ENCODE measurements around the gene MTARC2. TPM values are rescaled to one million over a fixed set of nuclear protein-coding genes. Genes with fewer than 3 reads are reported as not detected.
"Not testable (repeated sequence)": the region's sequence is repeated elsewhere in the genome, so short reads cannot be mapped to it uniquely, and the experiment has no call there.

Gene MTARC2
- total RNA-seq (2014; rRNA removed; shearing (Covaris generic); ENCODE audit: low replicate concordance): 1.3 and 8.4 TPM in 2 replicates

DNA sequence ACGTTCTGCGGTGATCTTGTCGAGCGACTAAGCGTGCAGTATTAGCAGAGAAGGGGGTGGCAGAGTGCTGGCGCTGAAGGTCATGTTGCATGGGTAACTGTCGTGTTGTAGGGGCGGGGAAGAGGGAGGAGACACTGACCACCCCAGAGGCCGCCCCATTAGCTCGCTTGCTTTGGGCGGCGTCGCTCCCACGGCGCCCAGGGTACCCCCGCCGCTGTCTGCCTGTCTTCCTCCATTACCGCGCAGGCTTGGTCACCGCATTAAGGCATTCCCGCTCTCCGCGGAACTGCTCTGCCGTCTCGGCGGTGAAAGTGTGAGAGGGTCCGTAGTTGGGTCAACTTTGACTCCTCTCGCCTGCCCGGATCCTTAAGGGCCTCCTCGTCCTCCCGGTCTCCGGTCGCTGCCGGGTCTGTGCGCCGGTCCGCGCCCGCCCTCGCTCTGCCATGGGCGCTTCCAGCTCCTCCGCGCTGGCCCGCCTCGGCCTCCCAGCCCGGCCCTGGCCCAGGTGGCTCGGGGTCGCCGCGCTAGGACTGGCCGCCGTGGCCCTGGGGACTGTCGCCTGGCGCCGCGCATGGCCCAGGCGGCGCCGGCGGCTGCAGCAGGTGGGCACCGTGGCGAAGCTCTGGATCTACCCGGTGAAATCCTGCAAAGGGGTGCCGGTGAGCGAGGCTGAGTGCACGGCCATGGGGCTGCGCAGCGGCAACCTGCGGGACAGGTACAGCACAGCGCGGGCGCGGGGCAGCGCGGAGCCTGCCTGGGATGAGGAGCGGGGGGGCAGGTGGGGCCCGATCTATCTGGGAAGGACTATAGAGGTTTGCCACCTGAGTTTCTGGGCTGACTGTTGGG lies at the start of gene MTARC2:
Gene MTARC2, plus strand, starts transcription at position 234 of the 846 bp plus-strand sequence. Its CDS starts 210 bp downstream, at position 444.
- Histone ChIP-seq H3K9me3 (no peaks in the 10 kb centered on the region), H3K27me3 (no peaks in the 10 kb centered on the region), H3K36me3 (no peaks in the 10 kb centered on the region), H3K4me3 (peak within 1 kb of the TSS; percentile 51)
- peak; percentile 73 for DNase-seq

DNA sequence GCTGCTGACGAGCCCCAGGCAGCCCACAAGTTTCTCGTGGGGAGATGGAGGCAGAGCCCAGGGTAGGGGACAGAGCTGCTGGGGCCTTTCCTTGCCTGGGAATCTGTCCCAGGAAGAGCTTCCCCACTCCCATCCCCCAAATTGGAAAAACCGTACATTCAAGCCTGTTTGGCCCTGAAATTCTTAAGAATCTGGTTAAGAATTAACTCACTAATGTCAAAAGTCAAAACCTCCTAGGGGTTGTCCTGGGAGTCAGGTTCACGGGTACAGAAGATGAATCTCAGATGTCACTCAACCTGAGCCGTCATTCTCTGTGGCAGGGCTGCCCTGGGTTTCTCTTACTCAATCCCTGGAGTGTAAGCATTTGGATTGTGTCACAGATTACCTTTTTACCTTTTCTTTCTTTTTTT lies 49.5 kb upstream of the MTARC2 start:
- Histone ChIP-seq H3K4me3 (no peak overlapping the region), H3K36me3 (no peaks in the 10 kb centered on the region), H3K9me3 (no peaks in the 10 kb centered on the region), H3K27me3 (peaks cover under 1% of the 10 kb centered on the region; the same call in 1 of the 2 replicates)
- no peak for DNase-seq

DNA sequence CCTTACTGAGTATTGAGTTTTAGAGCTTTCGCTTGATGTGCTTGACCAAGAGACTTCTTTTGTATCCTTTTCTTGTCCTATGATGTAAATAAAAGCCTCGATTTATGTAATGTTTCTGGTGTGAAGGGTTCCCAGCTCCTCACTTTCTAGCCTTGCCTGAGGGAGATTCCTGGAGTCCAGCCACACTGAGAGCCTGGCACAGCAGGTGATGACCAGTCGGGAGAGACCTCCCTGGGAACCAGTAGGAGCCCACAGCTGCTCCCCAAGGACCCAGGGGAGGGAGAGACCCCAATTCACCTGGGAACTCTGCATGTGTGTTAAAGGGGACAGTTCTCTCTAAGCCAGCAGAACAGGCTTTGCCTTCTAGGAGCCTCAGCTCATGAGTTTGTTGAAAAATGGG lies 49.1 kb upstream of the MTARC2 start:
- no peaks in the 10 kb centered on the region for H3K36me3 ChIP-seq
- H3K27me3 ChIP-seq: no peaks in the 10 kb centered on the region; the same call in 1 of the 2 replicates
- H3K4me3 ChIP-seq: no peak overlapping the region
- DNase-seq: no peak
- H3K9me3 ChIP-seq: no peaks in the 10 kb centered on the region

DNA sequence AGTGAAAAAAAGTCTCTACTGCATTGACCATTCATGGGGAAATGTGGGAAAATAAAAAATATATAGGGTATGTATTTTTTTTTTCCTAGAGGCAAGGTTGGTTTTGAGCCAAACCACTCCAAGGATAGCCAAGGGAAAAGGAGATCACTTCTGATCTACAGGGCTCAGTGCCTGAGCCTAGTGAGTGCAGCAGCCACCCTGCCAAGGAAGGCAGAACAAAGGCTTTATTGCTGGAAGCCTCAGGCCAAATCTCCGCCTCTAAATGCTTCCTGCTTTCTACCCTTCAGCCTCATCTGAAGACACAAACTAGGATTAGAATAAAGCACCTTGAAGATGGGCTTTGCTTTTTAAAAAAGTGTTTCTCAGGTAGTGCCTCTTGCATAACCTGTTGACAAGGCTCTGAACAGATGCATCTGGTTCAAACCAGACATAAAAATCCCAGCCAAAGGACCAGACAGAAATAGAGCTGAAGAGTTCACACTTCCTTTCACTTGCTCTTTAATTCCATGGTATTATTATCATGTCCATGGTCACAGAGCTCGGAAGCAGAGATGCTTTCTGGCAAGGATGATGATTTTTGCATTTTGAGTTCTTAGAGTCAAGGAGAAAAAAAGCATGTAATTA lies 47.5 kb upstream of the MTARC2 start:
- Histone ChIP-seq H3K27me3 (no peaks in the 10 kb centered on the region; the same call in 1 of the 2 replicates), H3K36me3 (no peaks in the 10 kb centered on the region), H3K9me3 (no peaks in the 10 kb centered on the region), H3K4me3 (no peak overlapping the region)
- DNase-seq: peak; percentile 20

DNA sequence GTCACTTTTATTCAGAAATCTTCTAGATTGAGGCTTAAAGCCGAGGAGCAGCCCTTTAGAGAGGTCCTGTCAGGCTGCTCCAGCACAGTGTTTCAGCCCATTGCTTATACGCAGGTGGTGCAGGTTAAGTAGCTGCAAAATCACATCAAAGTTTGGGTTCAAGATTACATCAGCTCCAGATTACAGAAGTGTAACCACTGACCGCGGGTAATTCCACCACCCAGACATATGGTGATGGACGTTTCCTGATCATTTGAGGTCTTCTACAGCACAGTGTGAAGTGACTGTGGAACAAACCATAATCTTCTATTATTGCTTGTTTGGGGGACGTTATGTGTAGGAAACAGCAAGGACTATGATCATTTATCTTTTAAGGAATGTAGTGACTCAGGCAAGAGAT lies 46.1 kb upstream of the MTARC2 start:
- H3K27me3 ChIP-seq: no peaks in the 10 kb centered on the region
- H3K9me3 ChIP-seq: no peaks in the 10 kb centered on the region
- no peak overlapping the region for H3K4me3 ChIP-seq
- no peak for DNase-seq
- no peaks in the 10 kb centered on the region for H3K36me3 ChIP-seq

DNA sequence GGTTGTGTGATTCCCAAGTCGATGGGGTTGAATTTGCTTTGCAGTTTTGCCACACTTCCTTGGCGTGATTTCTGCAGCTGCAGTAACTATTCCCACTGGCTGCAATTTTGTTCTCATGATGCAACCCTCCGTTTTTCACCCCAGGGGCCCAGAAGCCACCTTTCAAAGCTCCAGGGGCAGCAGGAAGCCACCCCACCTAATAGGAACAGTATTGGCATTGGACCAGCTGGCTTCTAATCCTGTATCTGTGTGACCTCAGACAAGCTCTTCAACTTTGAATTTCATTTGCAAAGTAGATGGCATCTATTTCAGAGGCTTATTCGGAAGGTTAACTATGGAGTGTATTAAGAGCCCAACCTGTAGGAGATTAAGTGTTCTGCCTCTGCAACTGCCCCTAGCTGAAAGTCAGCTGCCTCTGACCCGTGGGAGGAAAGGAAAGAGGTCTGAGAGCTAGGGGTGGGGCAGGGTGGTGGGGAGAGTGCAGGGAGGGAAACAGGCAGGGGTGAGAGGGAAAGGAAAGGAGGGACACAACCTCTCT lies 45.3 kb upstream of the MTARC2 start:
- no peaks in the 10 kb centered on the region for H3K27me3 ChIP-seq
- DNase-seq: no peak
- H3K4me3 ChIP-seq: no peak overlapping the region
- no peaks in the 10 kb centered on the region for H3K36me3 ChIP-seq
- H3K9me3 ChIP-seq: no peaks in the 10 kb centered on the region

DNA sequence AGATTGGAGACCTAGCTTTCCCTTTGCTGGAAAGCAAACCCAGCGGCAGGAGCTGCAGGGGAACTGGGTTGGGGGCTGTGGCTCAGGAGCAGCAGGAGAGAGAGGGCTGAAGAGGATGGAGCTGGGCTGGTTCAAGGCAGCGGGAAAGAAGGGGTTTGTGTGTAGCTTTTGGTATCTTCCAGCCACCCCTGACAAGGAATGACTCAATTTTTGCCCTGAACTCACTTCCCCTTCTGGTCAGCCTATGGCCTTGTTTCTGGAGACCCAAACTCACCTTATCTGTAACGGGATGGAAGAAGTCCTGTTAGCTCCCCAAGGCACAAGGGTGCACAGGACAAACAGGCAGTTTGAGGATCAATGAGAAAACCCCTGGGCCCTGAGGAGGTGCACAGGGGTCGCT lies 44.8 kb upstream of the MTARC2 start:
- DNase-seq: no peak
- H3K36me3 ChIP-seq: no peaks in the 10 kb centered on the region
- no peaks in the 10 kb centered on the region for H3K27me3 ChIP-seq
- no peaks in the 10 kb centered on the region for H3K9me3 ChIP-seq
- H3K4me3 ChIP-seq: no peak overlapping the region

DNA sequence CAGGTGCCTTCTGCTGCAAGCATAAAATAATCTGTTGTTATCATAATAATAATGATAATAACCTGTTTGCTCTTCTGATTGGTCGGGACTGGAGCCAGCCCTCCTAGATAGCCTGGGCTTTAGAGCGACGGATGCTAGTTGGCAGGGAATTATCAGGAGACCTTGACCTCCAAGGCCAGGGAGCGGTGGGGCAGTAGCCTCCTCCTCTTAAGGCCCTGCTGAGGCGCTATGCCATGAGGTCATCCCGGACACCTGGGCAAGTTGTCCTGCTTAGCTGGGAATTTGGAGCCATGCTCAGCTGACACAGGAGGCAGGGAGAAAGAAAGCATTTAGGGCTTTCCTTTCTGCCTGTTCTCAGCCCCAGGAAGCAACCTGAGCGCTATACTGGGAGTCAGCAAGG lies 42.3 kb upstream of the MTARC2 start:
- no peaks in the 10 kb centered on the region for H3K9me3 ChIP-seq
- no peaks in the 10 kb centered on the region for H3K36me3 ChIP-seq
- DNase-seq: no peak
- no peak overlapping the region for H3K4me3 ChIP-seq
- no peaks in the 10 kb centered on the region for H3K27me3 ChIP-seq

DNA sequence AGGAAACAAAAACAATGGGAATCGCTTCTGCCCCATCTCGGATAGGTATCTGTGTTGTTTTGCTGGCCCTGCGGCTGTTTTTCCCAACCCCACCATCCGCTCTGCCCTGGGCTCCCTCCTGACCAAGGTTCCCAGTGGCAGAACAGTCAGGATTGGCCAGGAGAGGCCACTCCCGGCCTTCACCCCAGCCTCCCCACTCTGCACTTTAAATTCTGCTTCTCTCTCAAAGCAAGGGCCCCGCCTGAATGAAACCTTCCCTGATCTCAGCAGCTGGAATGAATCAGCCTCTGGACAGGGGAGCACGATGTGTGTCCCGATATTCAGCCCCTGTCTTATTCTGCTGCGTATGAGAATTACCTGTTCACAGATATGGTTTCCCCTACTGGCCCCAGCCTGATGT lies 41.6 kb upstream of the MTARC2 start:
- no peak for DNase-seq

DNA sequence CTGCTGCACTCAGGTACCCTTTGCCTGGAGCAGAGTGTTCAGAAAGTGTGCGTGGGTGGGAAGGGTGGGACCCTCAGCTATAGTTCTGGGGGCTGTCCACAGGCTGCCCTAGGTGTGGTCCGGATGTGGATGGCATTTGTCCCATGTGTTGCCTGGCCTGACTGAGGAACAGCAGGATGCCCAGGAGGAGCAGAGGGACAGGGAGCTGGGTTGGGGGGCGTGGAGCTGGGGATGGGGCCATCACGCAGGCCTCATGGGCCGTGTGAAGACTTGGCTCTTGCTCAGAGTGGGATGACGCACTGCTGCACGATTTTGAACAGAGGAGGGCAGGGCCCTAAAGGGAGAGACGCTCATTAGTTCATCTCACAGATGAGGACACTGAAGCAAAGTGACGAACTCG lies 41.0 kb upstream of the MTARC2 start:
- Histone ChIP-seq H3K36me3 (no peaks in the 10 kb centered on the region), H3K4me3 (no peak overlapping the region), H3K9me3 (no peaks in the 10 kb centered on the region), H3K27me3 (no peaks in the 10 kb centered on the region)
- DNase-seq: no peak

More for the DNA sequence above, 41.6 kb upstream of the MTARC2 start:
- Histone ChIP-seq H3K36me3 (no peaks in the 10 kb centered on the region), H3K9me3 (no peaks in the 10 kb centered on the region), H3K27me3 (no peaks in the 10 kb centered on the region), H3K4me3 (no peak overlapping the region)

DNA sequence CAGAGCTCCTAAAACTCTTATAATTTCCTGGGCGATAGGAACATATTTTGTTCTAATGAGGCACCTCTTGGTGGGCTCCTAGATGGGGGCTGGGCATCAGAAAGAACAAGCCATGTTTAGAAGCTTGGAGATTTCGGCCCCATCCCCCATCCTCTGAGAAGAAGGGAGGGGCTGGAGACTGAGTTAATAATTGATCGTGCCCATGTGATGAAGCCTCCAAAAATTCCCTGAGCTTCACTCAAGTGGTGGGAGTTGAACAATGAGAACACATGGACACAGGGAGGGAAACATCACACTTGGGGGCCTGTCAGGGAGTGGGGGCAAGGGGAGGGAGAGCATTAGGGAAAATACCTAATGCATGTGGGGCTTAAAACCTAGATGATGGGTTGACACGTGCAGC lies 39.9 kb upstream of the MTARC2 start:
- Histone ChIP-seq H3K36me3 (no peaks in the 10 kb centered on the region), H3K9me3 (no peaks in the 10 kb centered on the region), H3K4me3 (no peak overlapping the region), H3K27me3 (no peaks in the 10 kb centered on the region)
- no peak for DNase-seq

DNA sequence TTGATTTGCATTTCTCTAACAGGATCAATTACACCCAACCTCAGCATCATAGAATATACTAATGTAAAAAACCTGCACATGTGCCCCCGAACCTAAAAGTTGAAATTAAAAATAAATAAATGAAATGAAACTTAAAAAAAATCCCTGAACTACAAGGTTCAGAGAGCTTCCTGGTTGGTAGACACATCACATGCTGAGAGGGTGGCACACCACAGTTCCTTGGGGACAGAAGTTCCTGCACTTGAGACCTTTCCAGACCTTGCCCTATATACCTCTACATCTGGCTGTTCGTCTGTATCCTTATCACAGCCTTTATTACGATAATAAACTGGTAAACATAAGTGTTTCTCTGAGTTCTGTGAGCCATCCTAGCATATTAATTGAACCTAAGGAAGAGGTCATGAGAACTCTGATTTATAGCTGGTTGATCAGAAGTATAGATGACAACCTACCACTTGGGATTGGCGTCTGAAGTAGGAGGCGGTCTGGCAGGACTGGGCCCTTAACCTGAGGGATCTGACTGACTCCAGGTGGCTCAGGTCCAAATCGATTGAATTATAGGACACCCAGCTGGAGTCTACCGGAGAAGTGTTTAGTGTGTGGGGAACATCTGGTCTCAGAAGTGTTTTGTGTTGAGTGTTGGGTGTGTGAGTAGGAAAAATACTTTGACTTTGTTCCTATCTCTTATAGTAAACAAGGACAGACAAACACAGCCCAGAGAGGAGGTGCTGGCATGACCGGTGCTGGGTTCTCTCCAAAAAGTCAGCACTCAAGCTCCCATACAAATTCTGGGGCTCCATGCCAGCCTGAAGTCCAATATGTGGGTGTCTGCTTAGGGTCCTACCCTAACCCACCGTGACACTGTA lies 39.0 kb upstream of the MTARC2 start:
- no peaks in the 10 kb centered on the region for H3K9me3 ChIP-seq
- H3K27me3 ChIP-seq: no peaks in the 10 kb centered on the region; the same call in 1 of the 2 replicates
- H3K36me3 ChIP-seq: no peaks in the 10 kb centered on the region
- no peak for DNase-seq
- H3K4me3 ChIP-seq: no peak overlapping the region

DNA sequence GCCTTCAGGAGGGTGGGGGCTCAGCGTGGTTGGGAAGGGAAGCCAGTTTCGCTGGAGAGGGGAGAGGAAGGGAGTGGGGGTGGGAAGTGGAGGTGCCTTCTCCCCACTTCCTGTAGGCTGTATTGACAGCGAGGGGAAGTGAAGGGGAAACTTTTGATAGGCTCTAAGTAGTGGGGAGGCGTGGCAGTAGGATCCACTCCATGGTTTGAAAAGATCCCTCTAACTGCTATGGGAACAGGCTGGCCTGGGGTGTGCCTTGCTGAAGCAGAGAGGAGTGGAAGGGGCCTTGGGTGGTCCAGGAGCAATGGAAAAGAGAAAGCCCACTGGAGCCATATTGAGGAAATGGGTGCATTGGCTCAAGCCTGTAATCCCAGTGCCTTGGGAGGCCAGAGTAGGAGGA lies 37.8 kb upstream of the MTARC2 start:
- no peak overlapping the region for H3K4me3 ChIP-seq
- no peak for DNase-seq
- no peaks in the 10 kb centered on the region for H3K36me3 ChIP-seq
- no peaks in the 10 kb centered on the region for H3K9me3 ChIP-seq
- H3K27me3 ChIP-seq: no peaks in the 10 kb centered on the region; the same call in 1 of the 2 replicates

DNA sequence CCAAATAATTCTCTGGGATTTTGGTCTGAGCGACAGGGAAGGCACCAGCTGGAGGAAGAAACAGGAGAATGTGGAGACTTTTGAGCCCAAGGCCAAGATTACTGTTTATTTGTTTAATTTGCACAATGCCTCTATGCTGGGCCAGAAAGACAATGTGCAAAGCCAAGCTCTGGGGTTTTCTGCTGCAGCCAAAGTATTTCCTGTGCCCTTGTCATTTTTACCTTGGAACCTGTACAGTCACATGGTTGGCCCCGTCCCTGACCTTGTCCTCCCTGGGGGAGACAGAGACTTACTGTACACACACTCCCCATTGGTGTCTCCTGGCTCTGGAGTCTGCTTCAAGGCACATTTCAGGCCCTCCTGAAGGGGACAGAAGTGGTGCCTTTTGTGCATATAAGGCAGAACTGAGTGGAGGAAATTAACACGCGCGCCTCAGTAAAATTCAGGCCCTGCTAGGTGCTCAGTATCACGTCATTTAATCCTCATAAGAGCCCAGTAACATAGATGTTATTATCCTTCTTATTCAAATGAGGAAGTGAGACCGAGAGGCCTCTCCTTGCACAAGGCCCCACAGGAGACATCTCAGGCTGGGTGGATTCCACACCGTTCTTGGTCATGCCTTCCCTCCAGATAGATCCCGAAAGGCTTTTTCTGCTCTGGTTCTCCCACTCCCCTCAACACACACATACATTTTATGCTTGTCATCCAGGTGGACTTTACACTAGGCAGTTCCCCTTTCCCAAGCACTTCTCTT lies 36.9 kb upstream of the MTARC2 start:
- Histone ChIP-seq H3K9me3 (no peaks in the 10 kb centered on the region), H3K4me3 (no peak overlapping the region), H3K36me3 (no peaks in the 10 kb centered on the region), H3K27me3 (no peaks in the 10 kb centered on the region; the same call in 1 of the 2 replicates)
- DNase-seq: no peak

DNA sequence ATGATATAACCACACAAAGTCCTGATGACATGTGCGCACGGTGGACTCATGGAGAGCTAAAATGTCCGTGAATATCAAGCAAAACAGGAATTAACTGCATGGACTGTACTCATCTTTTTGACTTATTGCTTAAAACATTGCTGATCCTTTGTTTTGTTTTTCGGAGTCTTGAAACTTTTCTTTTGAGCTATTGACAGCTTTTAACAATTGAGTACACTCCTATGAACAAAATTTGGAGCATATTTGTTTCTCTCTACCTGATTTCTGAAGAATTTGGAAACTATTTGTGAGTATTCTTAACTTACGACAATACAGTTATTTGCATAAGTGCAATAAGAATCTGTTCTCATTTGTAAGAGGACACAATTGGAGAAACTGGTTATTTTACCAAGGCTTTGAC lies 32.1 kb upstream of the MTARC2 start:
- H3K9me3 ChIP-seq, DNase-seq, H3K36me3 ChIP-seq, H3K27me3 ChIP-seq, H3K4me3 ChIP-seq: not testable (repeated sequence)

Measured in MG63 (cell line).